HG02759 (cell line): Measurements from ENCODE around the gene UGT1A9.

Source experiments
- ATAC-seq: cut with Tn5 transposase; IDR thresholded peaks from one replicate; pipeline ENCODE4 v1.9.1; 2021; ENCODE audit warnings: mild to moderate bottlenecking, moderate library complexity; ENCODE audit not compliant: unreplicated experiment

UGT1A9 gene

GRCh38 chr2:233756429-233757081 lies 84.9 kb downstream of the UGT1A9 start:
- no peak for ATAC-seq

- no peak for ATAC-seq
Measured at GRCh38 chr2:233758141-233758540, 86.4 kb downstream of the UGT1A9 start.

- no peak for ATAC-seq
Measured at GRCh38 chr2:233758849-233759248, 87.2 kb downstream of the UGT1A9 start.

- ATAC-seq: no peak
Measured at GRCh38 chr2:233760043-233760442, 88.3 kb downstream of the UGT1A9 start, which contains the start of gene UGT1A1. Gene UGT1A1, plus strand, starts transcription at chr2:233760270. Its CDS starts 18 bp downstream, at chr2:233760288.

- ATAC-seq: no peak
Measured at GRCh38 chr2:233761040-233761769, 89.5 kb downstream of the UGT1A9 start.

- no peak for ATAC-seq
Measured at GRCh38 chr2:233764264-233764663, 92.6 kb downstream of the UGT1A9 start.

- no peak for ATAC-seq
Measured at GRCh38 chr2:233764761-233765160, 93.1 kb downstream of the UGT1A9 start.

- ATAC-seq: no peak
Measured at GRCh38 chr2:233766416-233766815, 94.7 kb downstream of the UGT1A9 start.

- ATAC-seq: no peak
Measured at GRCh38 chr2:233768076-233768475, 96.4 kb downstream of the UGT1A9 start.

GRCh38 chr2:233769260-233769659 lies 97.6 kb downstream of the UGT1A9 start:
- no peak for ATAC-seq

- no peak for ATAC-seq
Measured at GRCh38 chr2:233772153-233772552, 100.5 kb downstream of the UGT1A9 start.

GRCh38 chr2:233772583-233772982 lies 100.9 kb downstream of the UGT1A9 start:
- no peak for ATAC-seq

- no peak for ATAC-seq
Measured at GRCh38 chr2:233773854-233774253, 102.2 kb downstream of the UGT1A9 start.

- no peak for ATAC-seq
Measured at GRCh38 chr2:233775414-233775813, 103.7 kb downstream of the UGT1A9 start.

- no peak for ATAC-seq
Measured at GRCh38 chr2:233778030-233778429, 106.3 kb downstream of the UGT1A9 start, which contains the start of gene MROH2A. Gene MROH2A, plus strand, starts transcription at chr2:233778330. Its CDS starts 1,029 bp downstream, at chr2:233779359.

- no peak for ATAC-seq
Measured at GRCh38 chr2:233779722-233780121, 108.0 kb downstream of the UGT1A9 start.

- ATAC-seq: no peak
Measured at GRCh38 chr2:233780771-233781170, 109.1 kb downstream of the UGT1A9 start.

GRCh38 chr2:233789554-233789953 lies 117.9 kb downstream of the UGT1A9 start:
- no peak for ATAC-seq

- ATAC-seq: no peak
Measured at GRCh38 chr2:233791151-233791882, 119.6 kb downstream of the UGT1A9 start.

- ATAC-seq: no peak
Measured at GRCh38 chr2:233791883-233792329, 120.2 kb downstream of the UGT1A9 start.

- ATAC-seq: no peak
Measured at GRCh38 chr2:233792720-233793119, 121.0 kb downstream of the UGT1A9 start.
